Hematopoietic multipotent progenitor cell treated with erythropoietin and hydrocortisone succinate and interleukin-3 and kit ligand, for 6 days (in vitro differentiated cells): Measurements from ENCODE around the gene CABCOCO1.

Source experiments
- DNase-seq: peaks from one replicate; pipeline ENCODE4 v3.0.0-alpha.2; 2015

Gene CABCOCO1

GRCh38 chr10:61662794-61663259, at the start of gene CABCOCO1:
TSS of gene CABCOCO1 (plus strand) at chr10:61662929. CDS start at chr10:61662973, 44 bp downstream.
- DNase-seq, result no peak

GRCh38 chr10:61613665-61614064, 49.1 kb upstream of the CABCOCO1 start:
- no peak for DNase-seq

- no peak for DNase-seq
These were observed 46.1 kb upstream of the CABCOCO1 start for GRCh38 chr10:61616611-61617010.

- no peak for DNase-seq
These were observed 45.5 kb upstream of the CABCOCO1 start for GRCh38 chr10:61617180-61617579.

- DNase-seq, result no peak
These were observed 45.1 kb upstream of the CABCOCO1 start for GRCh38 chr10:61617586-61617985.

- no peak for DNase-seq
These were observed 44.3 kb upstream of the CABCOCO1 start for GRCh38 chr10:61618388-61618961.

- no peak for DNase-seq
These were observed 42.2 kb upstream of the CABCOCO1 start for GRCh38 chr10:61620506-61620905.

- DNase-seq, result peak; percentile 41
These were observed 41.1 kb upstream of the CABCOCO1 start for GRCh38 chr10:61621605-61622051.

GRCh38 chr10:61623161-61623560, 39.6 kb upstream of the CABCOCO1 start:
- no peak for DNase-seq

GRCh38 chr10:61626209-61626608, 36.5 kb upstream of the CABCOCO1 start:
- no peak for DNase-seq

- DNase-seq, result no peak
These were observed 35.5 kb upstream of the CABCOCO1 start for GRCh38 chr10:61627266-61627665.

GRCh38 chr10:61628151-61628874, 34.4 kb upstream of the CABCOCO1 start:
- DNase-seq, result no peak

GRCh38 chr10:61628875-61629513, 33.7 kb upstream of the CABCOCO1 start:
- DNase-seq, result no peak

- DNase-seq, result no peak
These were observed 33.2 kb upstream of the CABCOCO1 start for GRCh38 chr10:61629576-61629975.

GRCh38 chr10:61632057-61632670, 30.6 kb upstream of the CABCOCO1 start:
- DNase-seq, result no peak

GRCh38 chr10:61633665-61634064, 29.1 kb upstream of the CABCOCO1 start:
- DNase-seq, result no peak

GRCh38 chr10:61634746-61635145, 28.0 kb upstream of the CABCOCO1 start:
- DNase-seq, result no peak

GRCh38 chr10:61635471-61635870, 27.3 kb upstream of the CABCOCO1 start:
- DNase-seq, result no peak

GRCh38 chr10:61635932-61636331, 26.8 kb upstream of the CABCOCO1 start:
- DNase-seq, result no peak

- DNase-seq, result no peak
These were observed 22.8 kb upstream of the CABCOCO1 start for GRCh38 chr10:61639952-61640351.

GRCh38 chr10:61640856-61641255, 21.9 kb upstream of the CABCOCO1 start:
- DNase-seq, result no peak

- DNase-seq, result no peak
These were observed 20.6 kb upstream of the CABCOCO1 start for GRCh38 chr10:61642150-61642571.

- peak; percentile 4 for DNase-seq
These were observed 20.1 kb upstream of the CABCOCO1 start for GRCh38 chr10:61642676-61643075.
